Activated CD8-positive, alpha-beta memory T cell treated with anti-CD3 and anti-CD28 coated beads for 1 hour (primary cell): Measurements from ENCODE around the gene ARAP1.

Experiments
- DNase-seq, 2 donors: peaks; one replicate each; pipeline ENCODE4 v3.0.0-alpha.2; 2020; ENCODE audit warnings: low read depth in 1 of 2; ENCODE audit errors: extremely low read depth in 1 of 2

ARAP1 gene

DNA sequence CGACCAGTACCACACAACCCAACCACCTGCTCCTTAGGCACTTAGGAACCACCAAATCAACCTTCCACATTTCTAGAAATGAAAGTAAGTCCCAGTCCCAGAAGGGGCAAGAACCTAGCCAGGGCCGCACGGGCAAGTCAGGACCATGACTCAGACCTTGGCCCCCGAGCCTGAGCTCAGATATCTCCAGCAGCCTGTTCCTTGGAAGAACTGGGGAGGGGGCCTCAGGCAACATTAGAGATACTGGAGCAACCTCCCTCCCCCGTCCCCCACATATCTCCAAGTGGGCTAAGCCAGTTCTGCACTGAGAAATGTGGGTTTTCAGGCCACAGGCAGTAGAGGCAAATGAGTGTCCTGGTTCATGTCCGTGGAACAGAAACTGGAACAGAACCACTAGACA, 7.7 kb downstream of the ARAP1 start:
- no peak for DNase-seq

- no peak for DNase-seq
These were observed 8.6 kb downstream of the ARAP1 start for GRCh38 chr11:72743321-72744221.

- DNase-seq, result no peak
These were observed 9.5 kb downstream of the ARAP1 start for GRCh38 chr11:72742513-72743320.

DNA sequence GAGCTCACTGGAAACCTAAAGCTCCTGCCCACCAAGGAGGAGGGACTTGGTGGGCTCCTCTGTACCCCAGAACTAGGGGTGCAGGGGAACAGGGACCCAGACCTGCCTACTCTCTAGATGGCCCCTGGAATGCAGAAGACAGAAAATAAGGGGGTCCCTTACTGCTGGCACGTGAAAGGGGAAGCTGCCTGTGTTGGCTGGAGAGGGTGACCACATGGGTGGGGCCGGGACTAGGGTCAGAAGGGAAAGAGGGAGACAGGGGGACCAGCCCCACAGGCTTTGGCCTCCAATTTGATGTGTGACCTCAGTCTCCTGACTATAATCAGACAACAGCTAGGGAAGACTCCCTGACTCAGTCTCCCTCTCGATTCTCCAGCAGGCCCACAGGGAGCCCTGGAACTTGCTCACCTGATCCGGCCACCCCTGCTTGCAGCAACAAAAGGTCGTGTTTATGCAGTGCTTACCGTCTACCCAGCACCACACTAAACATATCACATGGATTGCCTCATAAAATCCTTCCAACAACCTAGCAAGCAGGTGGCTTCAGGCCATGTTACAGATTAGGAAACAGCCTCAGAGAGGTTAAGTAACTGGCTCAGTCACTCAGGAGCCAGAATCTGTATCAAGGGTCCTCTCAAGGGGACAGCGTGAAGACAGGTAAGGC, 10.2 kb downstream of the ARAP1 start:
- DNase-seq, result no peak

GRCh38 chr11:72741429-72741833, 10.8 kb downstream of the ARAP1 start:
- DNase-seq, result no peak

GRCh38 chr11:72740562-72741428, 11.4 kb downstream of the ARAP1 start:
- no peak for DNase-seq

GRCh38 chr11:72740060-72740424, 12.2 kb downstream of the ARAP1 start:
- DNase-seq, result no peak

- no peak for DNase-seq
These were observed 12.8 kb downstream of the ARAP1 start for GRCh38 chr11:72739240-72740059.

DNA sequence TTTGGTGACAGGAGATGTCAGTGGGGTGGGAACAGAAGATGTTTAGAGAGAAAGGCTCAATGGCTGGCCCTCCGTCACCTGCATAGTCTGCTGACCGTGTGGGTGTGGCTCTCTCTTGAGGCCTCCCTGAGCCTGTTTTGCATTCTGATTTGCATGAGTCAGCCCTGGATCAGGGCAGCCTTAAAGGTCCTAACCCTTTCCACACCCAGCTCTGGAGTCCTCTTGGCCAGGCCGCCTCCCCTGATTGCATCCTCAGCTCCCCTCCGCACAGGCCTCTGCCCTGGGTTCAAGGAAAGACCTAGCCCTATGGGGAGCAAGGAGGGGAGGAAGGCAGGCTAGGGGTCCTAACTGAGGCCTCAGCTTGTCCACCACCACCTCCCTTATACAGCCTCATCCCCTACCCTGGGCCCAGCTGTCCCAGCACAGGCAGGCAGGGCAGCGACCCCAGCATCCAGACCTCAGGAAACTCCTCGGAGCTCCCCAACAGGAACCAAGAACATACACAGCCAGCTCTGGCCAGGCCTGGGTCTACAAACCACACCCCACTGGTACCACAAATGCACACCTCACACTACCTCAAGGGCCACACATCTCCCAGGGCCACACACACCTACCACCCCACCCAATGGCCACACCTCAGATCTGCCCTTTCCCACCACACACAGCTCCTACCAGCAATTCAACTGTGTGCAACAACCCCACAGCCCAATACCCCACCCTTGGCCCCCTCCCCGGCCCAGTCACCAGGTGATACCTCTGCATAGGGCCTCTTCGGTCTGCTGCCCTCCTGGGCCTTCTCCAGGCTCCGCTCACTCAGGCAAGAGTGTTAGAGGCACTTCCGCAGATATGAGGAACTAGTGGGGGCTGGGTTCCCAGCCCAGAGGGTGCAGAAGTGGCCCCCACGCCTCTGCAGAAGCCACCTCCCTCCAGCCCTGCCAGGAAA, 13.7 kb downstream of the ARAP1 start:
- no peak for DNase-seq

- no peak for DNase-seq
These were observed 14.9 kb downstream of the ARAP1 start for GRCh38 chr11:72737336-72737735.

- DNase-seq, result peak; percentile 40 to 53
These were observed 15.6 kb downstream of the ARAP1 start for GRCh38 chr11:72736452-72737069.

DNA sequence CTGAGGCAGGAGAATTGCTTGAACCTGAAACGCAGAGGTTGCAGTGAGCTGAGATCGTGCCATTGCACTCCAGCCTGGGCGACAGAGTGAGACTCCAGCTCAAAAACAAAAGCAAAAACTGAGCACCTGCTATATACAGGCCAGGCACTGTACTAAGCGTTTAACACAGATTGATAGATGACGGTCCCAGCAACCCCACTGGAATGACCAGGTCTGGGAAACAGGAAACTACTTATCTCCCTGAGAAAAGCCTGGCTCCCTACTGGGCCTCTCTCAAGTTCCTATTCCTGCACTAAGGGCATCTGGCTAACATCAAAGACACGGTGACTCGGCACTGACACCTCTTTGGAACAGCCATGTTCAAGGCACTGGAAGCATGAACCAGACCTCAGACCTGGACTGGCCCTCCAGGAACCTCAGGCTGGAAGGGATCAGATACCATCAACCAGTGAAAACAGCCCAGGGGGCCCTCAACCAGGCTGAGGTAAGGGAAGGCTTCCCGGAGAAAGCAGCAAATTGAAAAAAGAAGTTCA, 16.6 kb downstream of the ARAP1 start:
- no peak for DNase-seq

DNA sequence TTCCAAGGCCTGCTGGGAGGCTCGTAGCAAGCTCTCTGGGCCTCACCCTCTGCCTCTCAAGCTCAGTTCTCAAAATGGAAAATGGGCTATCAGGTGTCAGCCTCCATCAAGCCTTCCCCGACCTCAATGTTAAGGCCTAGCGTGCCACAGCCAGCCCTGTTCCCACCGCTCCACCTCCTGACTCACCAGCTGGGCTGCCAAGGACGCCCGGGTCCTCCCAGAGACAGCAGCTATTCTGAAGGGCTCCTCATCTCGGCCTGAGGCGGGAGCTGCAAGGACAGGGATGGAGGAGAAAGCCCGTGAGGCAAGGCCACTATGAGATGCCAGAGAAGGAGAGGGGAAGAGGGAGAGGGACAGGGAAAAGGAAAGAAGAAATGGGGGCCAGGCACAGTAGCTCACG, 19.9 kb downstream of the ARAP1 start:
- no peak for DNase-seq

- DNase-seq, result no peak
These were observed 21.5 kb downstream of the ARAP1 start for GRCh38 chr11:72730737-72731136.

- DNase-seq, result no peak
These were observed 22.0 kb downstream of the ARAP1 start for GRCh38 chr11:72730243-72730642.

- no peak for DNase-seq
These were observed 24.7 kb downstream of the ARAP1 start for GRCh38 chr11:72727521-72727920.

DNA sequence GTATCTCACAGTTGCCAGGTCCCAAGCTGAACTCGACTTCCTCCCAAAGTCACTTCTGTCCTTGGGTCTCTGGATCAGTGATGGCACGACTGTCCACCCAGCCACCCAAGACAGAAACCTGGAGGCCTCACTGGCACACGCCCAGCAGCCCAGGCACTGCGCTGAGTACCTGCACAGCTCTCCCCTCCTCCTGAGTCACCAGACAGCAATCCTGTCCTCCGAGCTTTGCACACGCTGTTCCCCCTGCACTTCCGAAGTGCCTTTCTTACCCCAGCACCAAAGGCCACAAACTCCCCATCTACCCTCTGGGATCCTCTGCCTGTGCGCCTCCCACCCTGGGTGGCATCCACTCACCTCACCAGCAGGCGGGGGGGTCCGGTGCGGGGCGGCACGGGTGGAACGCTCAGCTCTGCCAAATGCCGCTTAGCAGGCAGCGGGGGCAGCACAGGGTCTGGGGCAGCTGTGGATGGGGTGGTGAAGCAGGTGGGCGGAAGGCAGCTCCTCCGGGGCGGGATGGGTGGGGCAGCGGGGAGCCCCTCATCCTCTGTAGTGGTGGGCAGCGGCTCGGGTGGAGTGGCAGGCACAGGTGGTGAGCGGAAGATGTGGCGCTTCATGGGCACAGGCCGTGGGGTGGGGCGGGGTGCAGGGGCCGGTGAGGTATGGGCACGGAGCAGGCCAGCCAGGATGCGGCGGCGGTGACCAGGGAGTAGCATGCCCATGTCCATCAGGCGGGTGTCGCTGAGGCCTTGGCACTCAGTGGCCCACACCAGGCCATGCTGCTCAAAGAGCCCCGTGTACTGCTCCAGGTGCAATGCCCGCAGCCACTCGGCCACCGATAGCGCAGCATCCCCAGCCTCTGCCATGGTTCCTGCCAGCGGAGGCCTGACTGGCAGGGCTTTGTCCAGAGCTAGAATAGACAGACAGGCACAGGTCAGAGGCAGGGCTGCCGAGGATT, 25.7 kb downstream of the ARAP1 start:
- no peak for DNase-seq
